Measurements from ENCODE around the gene TFAP2C.

TFAP2C gene

DNA sequence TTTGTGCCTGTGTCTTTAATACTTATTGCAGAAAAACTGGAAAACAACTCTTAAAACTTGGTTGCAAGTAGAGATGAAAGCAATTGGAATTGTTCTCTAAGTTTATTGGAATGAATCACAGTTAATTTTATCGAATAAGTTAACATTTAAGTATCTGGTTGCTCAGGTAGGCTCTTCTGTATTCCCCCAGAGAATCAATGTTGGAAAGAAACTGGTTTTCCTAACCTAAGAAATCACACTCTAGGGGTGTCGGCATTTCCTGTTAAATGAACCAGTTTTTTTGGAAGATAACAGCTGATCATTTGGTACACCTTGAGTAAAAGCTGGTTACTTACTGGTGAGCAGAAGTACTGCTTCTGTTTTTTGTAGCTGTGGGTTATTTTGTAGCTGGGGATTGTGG, 5.2 kb downstream of the TFAP2C start:
- no peak overlapping the region for H3K4me3 ChIP-seq (replicated peaks; ENCODE audit: insufficient read depth, low read length)
- no peak for TF ChIP-seq CTCF (IDR thresholded peaks at IDR 0.05; ENCODE audit: insufficient read depth, low read length)
- TF ChIP-seq POLR2AphosphoS5 (IDR thresholded peaks at IDR 0.05; ENCODE audit: low read depth), result no peak
- TF ChIP-seq, protein P1, sequence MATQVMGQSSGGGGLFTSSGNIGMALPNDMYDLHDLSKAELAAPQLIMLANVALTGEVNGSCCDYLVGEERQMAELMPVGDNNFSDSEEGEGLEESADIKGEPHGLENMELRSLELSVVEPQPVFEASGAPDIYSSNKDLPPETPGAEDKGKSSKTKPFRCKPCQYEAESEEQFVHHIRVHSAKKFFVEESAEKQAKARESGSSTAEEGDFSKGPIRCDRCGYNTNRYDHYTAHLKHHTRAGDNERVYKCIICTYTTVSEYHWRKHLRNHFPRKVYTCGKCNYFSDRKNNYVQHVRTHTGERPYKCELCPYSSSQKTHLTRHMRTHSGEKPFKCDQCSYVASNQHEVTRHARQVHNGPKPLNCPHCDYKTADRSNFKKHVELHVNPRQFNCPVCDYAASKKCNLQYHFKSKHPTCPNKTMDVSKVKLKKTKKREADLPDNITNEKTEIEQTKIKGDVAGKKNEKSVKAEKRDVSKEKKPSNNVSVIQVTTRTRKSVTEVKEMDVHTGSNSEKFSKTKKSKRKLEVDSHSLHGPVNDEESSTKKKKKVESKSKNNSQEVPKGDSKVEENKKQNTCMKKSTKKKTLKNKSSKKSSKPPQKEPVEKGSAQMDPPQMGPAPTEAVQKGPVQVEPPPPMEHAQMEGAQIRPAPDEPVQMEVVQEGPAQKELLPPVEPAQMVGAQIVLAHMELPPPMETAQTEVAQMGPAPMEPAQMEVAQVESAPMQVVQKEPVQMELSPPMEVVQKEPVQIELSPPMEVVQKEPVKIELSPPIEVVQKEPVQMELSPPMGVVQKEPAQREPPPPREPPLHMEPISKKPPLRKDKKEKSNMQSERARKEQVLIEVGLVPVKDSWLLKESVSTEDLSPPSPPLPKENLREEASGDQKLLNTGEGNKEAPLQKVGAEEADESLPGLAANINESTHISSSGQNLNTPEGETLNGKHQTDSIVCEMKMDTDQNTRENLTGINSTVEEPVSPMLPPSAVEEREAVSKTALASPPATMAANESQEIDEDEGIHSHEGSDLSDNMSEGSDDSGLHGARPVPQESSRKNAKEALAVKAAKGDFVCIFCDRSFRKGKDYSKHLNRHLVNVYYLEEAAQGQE (IDR thresholded peaks at IDR 0.05; ENCODE audit: insufficient replicate concordance, low read depth), result no peak
- TF ChIP-seq GABPA (IDR thresholded peaks at IDR 0.05; ENCODE audit: low read depth), result no peak
- no peak for TF ChIP-seq SPI1 (IDR thresholded peaks at IDR 0.05; ENCODE audit: borderline replicate concordance, low read depth)
- H3K27me3 ChIP-seq (ENCODE audit: insufficient read depth, poor library complexity, severe bottlenecking), result peaks cover 59% of the 10 kb centered on the region
- no peak overlapping the region for H3K27ac ChIP-seq (replicated peaks)
- DNase-seq (ENCODE audit: low read depth in 1 of 2, low spot score in 1 of 2), result no peak

DNA sequence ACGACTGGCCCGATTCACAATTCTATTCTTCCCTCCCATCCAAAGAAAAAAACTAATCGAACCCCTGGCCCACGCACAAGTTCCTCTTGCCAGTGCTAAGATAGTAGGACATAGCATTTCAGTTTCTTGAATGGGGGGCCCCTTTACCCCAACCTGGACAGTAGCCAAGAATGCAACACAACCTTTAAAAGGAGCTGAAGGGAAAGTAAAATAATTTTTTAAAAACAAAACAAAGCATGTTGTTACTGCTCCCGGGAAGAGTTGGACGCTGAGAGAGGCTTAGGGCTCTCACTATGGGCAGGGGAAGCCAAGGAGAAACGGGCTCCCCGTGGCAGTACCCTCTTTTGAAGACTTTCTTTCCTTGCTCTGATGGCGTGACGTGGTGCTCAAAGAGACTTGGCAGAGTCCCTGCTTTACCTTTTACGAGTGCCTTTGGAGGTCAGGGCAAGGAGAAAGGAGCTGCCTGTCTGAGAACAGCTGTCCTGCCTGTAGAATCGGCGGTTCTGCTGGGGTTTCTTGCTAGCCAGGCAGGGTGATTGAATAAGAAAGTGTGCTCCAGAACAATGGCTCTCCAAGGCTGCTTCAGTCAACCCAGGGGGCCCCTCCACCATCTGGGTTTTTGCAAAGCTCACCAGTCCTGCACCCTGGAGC, 5.8 kb downstream of the TFAP2C start:
- Histone ChIP-seq H3K27me3 (ENCODE audit: insufficient read depth, poor library complexity, severe bottlenecking) (peaks cover 54% of the 10 kb centered on the region), H3K4me3 (replicated peaks; ENCODE audit: insufficient read depth, low read length) (no peak overlapping the region), H3K27ac (replicated peaks) (no peak overlapping the region)
- TF ChIP-seq, protein P1 (IDR thresholded peaks at IDR 0.05; ENCODE audit: insufficient replicate concordance, low read depth), result no peak
- no peak for TF ChIP-seq CTCF (IDR thresholded peaks at IDR 0.05; ENCODE audit: insufficient read depth, low read length)
- TF ChIP-seq GABPA (IDR thresholded peaks at IDR 0.05; ENCODE audit: low read depth), result no peak
- TF ChIP-seq SPI1 (IDR thresholded peaks at IDR 0.05; ENCODE audit: borderline replicate concordance, low read depth), result no peak
- no peak for TF ChIP-seq POLR2AphosphoS5 (IDR thresholded peaks at IDR 0.05; ENCODE audit: low read depth)
- no peak for DNase-seq (ENCODE audit: low read depth in 1 of 2, low spot score in 1 of 2)

DNA sequence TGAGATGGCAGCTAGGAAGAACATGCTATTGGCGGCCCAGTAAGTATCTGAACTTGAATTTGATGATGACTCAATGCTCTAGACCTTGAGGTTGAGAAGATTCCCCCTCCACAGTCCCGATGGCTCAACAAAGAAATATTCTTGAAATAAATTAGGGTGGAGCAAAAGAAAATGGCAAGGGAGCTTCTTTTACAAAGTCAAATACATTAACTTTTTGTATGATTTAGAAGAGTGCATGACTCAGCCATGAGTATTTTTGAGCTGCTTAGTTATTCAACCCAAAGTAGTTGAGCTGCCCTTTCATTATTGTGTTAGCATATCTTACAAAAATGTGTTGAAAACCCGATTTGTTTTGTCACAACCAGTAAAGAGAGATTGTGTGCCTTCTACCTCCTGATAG, 7.6 kb downstream of the TFAP2C start:
- TF ChIP-seq CTCF (IDR thresholded peaks at IDR 0.05; ENCODE audit: insufficient read depth, low read length) (no peak), SPI1 (IDR thresholded peaks at IDR 0.05; ENCODE audit: borderline replicate concordance, low read depth) (no peak), POLR2AphosphoS5 (IDR thresholded peaks at IDR 0.05; ENCODE audit: low read depth) (no peak), GABPA (IDR thresholded peaks at IDR 0.05; ENCODE audit: low read depth) (no peak)
- TF ChIP-seq, protein P1 (IDR thresholded peaks at IDR 0.05; ENCODE audit: insufficient replicate concordance, low read depth), result no peak
- Histone ChIP-seq H3K27ac (replicated peaks) (no peak overlapping the region), H3K27me3 (ENCODE audit: insufficient read depth, poor library complexity, severe bottlenecking) (peaks cover 37% of the 10 kb centered on the region), H3K4me3 (replicated peaks; ENCODE audit: insufficient read depth, low read length) (no peak overlapping the region)
- DNase-seq (ENCODE audit: low read depth in 1 of 2, low spot score in 1 of 2), result no peak
